ENCODE data around the gene PCDHGC5. TPM values are rescaled to one million over a fixed set of nuclear protein-coding genes. Genes with fewer than 3 reads are reported as not detected.

The PCDHGC5 gene
- total RNA-seq, result 0.54 and 0.65 TPM in 2 replicates

DNA sequence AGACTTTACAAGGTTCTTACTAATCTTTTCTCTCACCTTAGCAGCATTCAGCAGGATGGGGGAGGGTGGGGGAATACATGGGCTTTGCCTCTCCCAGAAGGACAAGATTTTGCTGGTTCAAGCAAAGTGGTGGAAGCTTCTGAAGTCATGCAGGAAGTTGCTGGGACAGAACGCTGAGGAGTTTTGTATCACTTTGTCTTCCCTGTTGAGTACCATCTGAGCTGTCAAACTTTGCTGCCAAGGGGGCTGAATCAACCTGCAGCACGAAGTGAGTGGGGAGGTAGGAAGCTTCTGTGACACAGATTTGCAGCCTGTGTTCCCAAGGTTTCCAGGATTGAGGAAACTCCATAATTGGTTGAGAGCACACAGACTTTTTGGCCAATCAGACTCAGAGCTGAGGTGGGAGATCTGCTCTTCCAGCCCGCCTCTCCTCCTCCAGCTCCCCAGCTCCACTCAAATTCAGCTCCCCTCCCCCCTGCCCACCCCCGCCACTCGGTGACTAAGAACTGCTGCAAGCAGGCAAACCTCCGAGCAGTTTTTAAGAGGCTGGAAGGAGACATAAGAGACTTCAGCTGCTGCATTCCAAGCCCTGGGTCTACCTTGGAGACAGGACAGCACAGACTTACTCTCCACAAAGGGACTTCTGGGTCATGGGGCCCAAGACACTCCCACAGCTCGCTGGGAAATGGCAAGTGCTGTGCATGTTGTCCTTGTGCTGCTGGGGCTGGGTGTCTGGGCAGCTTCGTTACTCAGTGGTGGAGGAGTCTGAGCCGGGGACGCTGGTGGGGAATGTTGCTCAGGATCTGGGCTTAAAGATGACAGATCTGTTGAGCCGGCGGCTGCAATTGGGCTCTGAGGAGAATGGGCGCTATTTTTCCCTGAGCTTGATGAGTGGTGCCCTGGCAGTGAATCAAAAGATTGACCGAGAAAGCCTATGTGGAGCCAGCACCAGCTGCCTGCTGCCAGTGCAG lies at the start of gene PCDHGC5:
TSS of gene PCDHGC5 (plus strand) at position 491 of the 971 bp plus-strand sequence. CDS start at position 651, 160 bp downstream.

GRCh38 chr5:141475625-141476131 lies 13.2 kb upstream of the PCDHGC5 start, which contains the start of gene PCDHGC3:
Gene PCDHGC3, plus strand, starts transcription at chr5:141475966. Its CDS starts 151 bp downstream, at chr5:141476117.

DNA sequence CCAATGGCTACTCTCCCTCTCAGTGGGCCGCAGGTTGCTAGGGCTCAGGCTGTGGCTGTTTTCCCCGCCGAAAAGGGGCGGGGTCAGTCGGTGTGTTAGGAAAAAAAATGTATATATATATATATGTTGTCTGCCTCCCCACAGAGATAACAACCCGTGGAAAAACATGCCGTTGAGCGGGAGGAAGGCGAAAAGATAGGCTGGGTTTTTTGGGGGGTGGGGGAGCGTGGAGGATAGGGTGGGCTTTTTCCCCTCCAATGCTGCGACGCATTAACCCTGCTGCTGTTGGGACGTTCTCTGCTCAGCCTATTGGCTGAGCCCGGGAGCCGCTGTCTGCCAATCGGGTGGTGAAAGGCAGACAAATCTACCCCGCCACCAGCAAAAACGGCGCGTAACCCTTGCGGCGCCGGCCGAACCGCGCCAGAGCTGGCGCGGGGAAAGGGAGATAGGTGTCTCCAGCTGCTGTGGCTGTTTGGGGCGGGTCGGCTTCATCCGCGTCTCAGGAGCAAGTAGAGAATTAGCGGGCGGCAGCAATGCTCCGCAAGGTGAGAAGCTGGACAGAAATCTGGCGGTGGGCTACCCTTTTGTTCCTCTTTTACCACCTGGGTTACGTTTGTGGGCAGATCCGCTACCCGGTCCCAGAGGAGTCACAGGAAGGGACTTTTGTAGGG lies 4.1 kb upstream of the PCDHGC5 start, which contains the start of gene PCDHGC4:
TSS of gene PCDHGC4 (plus strand) at position 390 of the 671 bp plus-strand sequence. CDS start at position 534, 144 bp downstream.

Other genes with a start within 250 kb of the PCDHGC5 start
- gene PCDHB15, start 243.7 kb upstream of the PCDHGC5 start, total RNA-seq, result 1.8 TPM in 2 replicates
- not detected in 2 replicates for gene SLC25A2, start 185.0 kb upstream of the PCDHGC5 start, total RNA-seq
- gene TAF7, start 168.3 kb upstream of the PCDHGC5 start, total RNA-seq, result 36.6 and 51.5 TPM in 2 replicates
- 0.54 and 0.65 TPM in 2 replicates for gene PCDHGA1, start 158.6 kb upstream of the PCDHGC5 start, total RNA-seq
- 2.5 and 5.8 TPM in 2 replicates for gene PCDHGA2, start 150.3 kb upstream of the PCDHGC5 start, total RNA-seq
- 2.0 and 2.9 TPM in 2 replicates for gene PCDHGA3, start 145.3 kb upstream of the PCDHGC5 start, total RNA-seq
- gene PCDHGB1, start 139.0 kb upstream of the PCDHGC5 start, total RNA-seq, result 0.36 and 0.81 TPM in 2 replicates
- gene PCDHGA4, start 134.1 kb upstream of the PCDHGC5 start, total RNA-seq, result 4.7 and 6.3 TPM in 2 replicates
- gene PCDHGB2, start 129.1 kb upstream of the PCDHGC5 start, total RNA-seq, result 1.6 and 3.2 TPM in 2 replicates
- gene PCDHGA5, start 124.9 kb upstream of the PCDHGC5 start, total RNA-seq, result 0.32 and 2.2 TPM in 2 replicates
- 1.8 and 2.4 TPM in 2 replicates for gene PCDHGB3, start 118.8 kb upstream of the PCDHGC5 start, total RNA-seq
- gene PCDHGA6, start 115.2 kb upstream of the PCDHGC5 start, total RNA-seq, result 1.1 and 3.4 TPM in 2 replicates
- 3.6 and 5.8 TPM in 2 replicates for gene PCDHGA7, start 106.3 kb upstream of the PCDHGC5 start, total RNA-seq
- gene PCDHGB4, start 101.4 kb upstream of the PCDHGC5 start, total RNA-seq, result 14.1 and 16.8 TPM in 2 replicates
- 0.18 and 1.8 TPM in 2 replicates for gene PCDHGA8, start 96.4 kb upstream of the PCDHGC5 start, total RNA-seq
- 21.7 and 22.2 TPM in 2 replicates for gene PCDHGB5, start 91.1 kb upstream of the PCDHGC5 start, total RNA-seq
- gene PCDHGA9, start 86.3 kb upstream of the PCDHGC5 start, total RNA-seq, result 1.4 and 2.6 TPM in 2 replicates
- 1.4 and 2.1 TPM in 2 replicates for gene PCDHGB6, start 81.1 kb upstream of the PCDHGC5 start, total RNA-seq
- 3.4 and 5.0 TPM in 2 replicates for gene PCDHGA10, start 76.1 kb upstream of the PCDHGC5 start, total RNA-seq
- gene PCDHGB7, start 71.4 kb upstream of the PCDHGC5 start, total RNA-seq, result 7.8 and 14.4 TPM in 2 replicates
- 10.2 and 12.8 TPM in 2 replicates for gene PCDHGA11, start 68.0 kb upstream of the PCDHGC5 start, total RNA-seq
- gene PCDHGA12, start 58.6 kb upstream of the PCDHGC5 start, total RNA-seq, result 26.7 and 27.1 TPM in 2 replicates
- 40.8 and 83.1 TPM in 2 replicates for gene PCDHGC3, start 13.1 kb upstream of the PCDHGC5 start, total RNA-seq
- gene PCDHGC4, start 4.1 kb upstream of the PCDHGC5 start, total RNA-seq, result under 0.01 and 0.18 TPM in 2 replicates
- gene DIAPH1, start 129.9 kb downstream of the PCDHGC5 start, total RNA-seq, result 23.6 and 26.7 TPM in 2 replicates
- 46.9 and 54.3 TPM in 2 replicates for gene HDAC3, start 147.8 kb downstream of the PCDHGC5 start, total RNA-seq
- gene RELL2, start 147.9 kb downstream of the PCDHGC5 start, total RNA-seq, result 2.8 and 5.8 TPM in 2 replicates
- 15.3 and 15.7 TPM in 2 replicates for gene FCHSD1, start 162.3 kb downstream of the PCDHGC5 start, total RNA-seq
- 6.9 and 7.1 TPM in 2 replicates for gene ARAP3, start 193.1 kb downstream of the PCDHGC5 start, total RNA-seq

All from cardiac atrium fibroblast (primary cell).